GM19328 (cell line): Measurements from ENCODE around the gene GPATCH3.
"Not testable (repeated sequence)": the region's sequence is repeated elsewhere in the genome, so short reads cannot be mapped to it uniquely, and the experiment has no call there.

ENCODE experiments used
- ATAC-seq: cut with Tn5 transposase; IDR thresholded peaks from one replicate; pipeline ENCODE4 v1.9.1; 2021; ENCODE audit warnings: mild to moderate bottlenecking, moderate library complexity; ENCODE audit not compliant: unreplicated experiment

GPATCH3 gene, protein sequence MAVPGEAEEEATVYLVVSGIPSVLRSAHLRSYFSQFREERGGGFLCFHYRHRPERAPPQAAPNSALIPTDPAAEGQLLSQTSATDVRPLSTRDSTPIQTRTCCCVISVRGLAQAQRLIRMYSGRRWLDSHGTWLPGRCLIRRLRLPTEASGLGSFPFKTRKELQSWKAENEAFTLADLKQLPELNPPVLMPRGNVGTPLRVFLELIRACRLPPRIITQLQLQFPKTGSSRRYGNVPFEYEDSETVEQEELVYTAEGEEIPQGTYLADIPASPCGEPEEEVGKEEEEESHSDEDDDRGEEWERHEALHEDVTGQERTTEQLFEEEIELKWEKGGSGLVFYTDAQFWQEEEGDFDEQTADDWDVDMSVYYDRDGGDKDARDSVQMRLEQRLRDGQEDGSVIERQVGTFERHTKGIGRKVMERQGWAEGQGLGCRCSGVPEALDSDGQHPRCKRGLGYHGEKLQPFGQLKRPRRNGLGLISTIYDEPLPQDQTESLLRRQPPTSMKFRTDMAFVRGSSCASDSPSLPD

DNA sequence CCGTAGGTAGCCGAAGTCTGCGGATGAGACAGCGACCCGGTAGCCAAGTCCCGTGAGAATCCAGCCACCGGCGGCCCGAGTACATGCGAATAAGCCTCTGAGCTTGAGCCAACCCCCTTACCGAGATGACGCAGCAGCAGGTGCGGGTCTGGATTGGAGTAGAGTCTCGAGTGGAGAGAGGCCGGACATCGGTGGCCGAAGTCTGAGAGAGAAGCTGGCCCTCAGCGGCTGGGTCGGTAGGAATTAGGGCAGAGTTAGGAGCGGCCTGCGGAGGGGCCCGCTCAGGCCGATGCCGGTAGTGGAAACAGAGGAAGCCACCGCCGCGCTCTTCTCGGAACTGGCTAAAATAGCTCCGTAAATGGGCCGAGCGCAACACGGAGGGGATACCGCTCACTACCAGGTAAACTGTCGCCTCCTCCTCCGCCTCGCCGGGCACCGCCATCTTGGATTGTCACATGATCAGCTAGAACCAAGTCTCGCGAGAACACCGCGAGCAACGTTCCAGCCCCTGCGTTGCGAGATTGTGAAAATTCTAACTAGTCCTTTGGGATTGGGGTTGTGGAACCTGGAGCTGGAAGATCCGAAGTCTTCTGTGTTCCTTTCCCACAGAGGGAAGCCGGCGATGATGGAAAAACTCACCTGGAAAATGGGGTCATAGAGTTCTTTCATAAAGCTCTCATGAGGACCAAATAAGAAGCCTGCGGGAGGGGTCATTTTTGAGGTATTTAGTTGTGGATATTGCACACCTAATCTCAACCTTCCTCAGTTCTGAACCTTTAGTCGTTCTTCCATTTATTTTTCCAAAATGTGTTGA is at the start of gene GPATCH3:
Gene GPATCH3 (minus strand): TSS at position 467 of the 814 bp plus-strand sequence. CDS start 25 bp downstream, at position 442.
- no peak for ATAC-seq

DNA sequence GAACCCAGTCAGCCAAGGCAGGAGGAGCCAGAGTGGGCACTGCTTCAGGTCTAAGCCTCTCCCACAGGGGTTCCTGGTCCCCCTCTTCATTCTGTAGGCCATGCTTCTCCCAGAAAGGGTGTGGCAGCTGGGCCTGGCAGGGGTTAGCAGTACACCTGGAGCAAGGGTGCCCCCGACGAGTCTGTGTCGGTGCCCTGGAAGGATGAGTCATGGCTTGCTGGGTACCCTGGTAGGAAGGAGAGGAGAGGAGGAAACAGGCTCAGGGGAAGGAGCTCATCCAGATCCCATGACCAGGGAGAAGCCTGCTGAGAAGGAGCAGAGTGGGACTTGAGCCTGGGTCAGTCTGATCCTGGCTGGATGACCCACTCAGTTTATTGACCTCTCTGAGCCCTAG is 49.7 kb upstream of the GPATCH3 start:
- no peak for ATAC-seq

DNA sequence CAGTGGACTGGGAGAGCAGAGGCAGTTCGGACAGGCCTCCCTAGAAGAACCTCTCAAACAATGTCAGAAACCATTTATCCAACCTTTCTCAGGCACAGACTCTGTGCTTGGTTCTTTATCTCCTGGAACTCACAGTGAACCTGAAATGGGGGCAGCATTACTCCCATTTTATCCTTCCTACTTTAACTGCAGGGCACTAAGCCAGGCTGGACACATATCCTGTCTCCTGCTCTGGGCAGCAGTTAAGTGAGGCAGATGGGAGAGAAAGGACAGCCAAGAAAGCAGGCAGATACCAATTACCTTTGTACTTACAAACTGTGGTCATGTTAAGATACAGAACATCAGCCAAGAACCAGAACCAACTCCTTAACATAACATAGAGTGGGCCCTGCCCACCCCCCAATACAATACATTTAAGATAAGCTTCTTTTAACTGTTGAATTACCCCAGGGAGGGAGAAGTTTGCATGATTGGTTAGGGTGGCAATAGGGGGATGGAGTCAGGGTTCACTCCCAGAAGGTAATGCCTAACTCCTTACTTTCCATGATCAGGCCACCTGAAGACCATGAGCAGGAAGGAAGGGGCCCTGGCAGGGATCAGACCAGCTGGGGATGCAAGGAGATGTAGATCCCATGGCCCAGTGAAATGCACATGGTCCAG is 49.1 kb upstream of the GPATCH3 start:
- no peak for ATAC-seq

DNA sequence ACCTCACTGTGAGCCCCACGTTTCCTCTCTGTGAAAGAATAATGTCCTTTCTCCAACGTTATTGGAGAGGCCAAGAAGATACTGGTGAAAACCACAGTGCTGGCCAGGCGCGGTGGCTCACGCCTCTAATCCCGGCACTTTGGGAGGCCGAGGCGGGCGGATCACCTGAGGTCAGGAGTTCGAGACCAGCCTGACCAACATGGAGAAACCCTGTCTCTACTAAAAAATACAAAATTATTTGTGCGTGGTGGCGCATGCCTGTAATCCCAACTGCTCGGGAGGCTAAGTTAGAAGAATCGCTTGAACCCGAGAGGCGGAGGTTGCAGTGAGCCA is 48.4 kb upstream of the GPATCH3 start:
- ATAC-seq, result not testable (repeated sequence)

DNA sequence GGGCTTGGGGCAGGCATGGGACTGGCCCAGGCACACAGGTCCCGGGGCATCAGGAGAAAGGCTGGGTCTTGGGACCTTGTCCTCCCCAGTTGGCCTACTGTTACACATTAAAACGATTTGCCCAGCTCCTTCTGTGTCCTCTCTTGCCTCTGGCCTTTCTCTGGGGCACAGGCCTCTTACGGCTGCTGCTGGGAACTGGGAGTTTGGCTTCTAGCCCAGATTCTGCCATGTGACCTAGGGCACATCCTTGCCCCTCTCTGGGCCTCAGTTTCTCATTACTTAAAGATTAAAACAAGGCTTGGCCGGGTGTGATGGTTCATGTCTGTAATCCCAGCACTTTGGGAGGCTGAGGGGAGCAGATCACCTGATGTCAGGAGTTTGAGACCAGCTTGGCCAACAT is 46.0 kb upstream of the GPATCH3 start:
- ATAC-seq, result no peak

DNA sequence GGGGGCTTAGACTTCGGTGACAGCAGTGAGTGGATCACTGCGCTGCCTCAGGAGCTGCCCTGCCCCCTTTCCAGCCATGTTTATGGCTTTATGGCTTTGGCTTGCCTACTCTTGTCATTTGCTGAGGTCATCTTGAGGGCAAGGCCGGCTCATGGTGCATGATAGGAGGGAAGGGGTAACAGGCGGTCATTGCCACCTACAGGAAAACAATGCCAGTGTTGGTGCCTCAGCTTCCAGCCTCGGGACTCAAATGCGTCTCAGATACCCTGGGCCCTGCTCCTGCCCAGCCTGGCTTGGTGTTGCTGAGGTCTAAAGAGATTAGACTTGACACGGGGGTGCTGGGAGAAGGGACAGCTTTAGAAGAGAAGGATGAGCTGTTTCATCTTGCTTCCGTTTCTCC is 45.5 kb upstream of the GPATCH3 start:
- ATAC-seq, result no peak

DNA sequence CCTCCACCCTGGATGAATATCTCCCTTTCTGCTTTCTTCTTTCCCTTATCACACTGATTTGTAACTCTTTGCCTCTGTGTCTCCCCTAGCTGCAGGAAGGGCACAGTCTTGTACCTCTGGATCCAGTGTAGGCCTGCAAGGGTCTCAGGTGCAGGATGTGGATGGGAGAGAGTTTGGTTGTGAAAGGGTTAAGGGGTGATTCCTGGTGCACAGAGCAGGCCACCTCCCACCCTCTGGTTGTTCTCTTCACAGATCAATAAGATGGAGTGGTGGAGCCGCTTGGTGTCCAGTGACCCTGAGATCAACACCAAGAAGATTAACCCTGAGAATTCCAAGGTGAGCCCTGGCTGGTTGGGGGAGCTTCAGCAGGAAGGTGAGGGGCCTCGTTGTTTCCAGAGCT is 44.9 kb upstream of the GPATCH3 start:
- no peak for ATAC-seq

DNA sequence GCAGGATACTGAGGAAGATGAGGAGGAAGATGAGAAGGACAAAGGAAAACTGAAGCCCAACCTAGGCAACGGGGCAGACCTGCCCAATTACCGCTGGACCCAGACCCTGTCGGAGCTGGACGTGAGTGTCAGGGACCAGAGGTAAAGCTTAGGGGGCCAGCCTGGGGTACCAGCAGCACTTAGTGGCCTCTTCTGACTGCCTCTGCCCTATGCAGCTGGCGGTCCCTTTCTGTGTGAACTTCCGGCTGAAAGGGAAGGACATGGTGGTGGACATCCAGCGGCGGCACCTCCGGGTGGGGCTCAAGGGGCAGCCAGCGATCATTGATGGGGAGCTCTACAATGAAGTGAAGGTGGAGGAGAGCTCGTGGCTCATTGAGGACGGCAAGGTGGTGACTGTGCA is 42.4 kb upstream of the GPATCH3 start:
- ATAC-seq, result no peak

DNA sequence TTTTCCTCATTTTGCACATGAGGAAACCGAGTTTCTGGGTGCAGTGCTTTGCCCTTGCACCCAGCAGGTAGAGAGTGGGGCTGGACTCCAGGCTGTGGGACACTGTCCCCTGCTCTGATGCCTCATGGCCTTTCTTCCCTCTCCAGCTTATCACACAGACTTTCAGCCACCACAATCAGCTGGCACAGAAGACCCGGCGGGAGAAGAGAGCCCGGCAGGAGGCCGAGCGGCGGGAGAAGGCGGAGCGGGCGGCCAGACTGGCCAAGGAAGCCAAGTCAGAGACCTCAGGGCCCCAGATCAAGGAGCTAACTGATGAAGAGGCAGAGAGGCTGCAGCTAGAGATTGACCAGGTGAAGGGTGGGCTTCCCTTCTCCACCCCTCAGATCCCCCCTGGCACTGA is 41.0 kb upstream of the GPATCH3 start:
- ATAC-seq, result no peak

DNA sequence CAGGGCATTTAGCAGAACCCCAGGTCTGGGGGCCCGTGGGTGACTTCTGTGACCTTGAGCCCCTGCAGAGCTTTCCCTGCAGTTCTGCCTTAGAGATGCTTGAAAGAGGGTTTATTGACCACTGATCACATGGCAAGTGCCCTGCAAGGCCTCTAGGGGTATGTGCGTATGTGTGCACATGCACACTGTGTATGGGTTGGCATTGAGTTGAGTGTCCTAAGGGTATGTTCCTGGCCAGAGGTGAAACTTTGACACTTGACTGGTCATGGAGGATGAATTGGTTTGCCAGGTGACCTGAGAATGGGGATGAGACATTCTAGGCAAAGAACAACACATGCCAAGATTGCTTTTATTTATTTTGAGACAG is 38.4 kb upstream of the GPATCH3 start:
- no peak for ATAC-seq

DNA sequence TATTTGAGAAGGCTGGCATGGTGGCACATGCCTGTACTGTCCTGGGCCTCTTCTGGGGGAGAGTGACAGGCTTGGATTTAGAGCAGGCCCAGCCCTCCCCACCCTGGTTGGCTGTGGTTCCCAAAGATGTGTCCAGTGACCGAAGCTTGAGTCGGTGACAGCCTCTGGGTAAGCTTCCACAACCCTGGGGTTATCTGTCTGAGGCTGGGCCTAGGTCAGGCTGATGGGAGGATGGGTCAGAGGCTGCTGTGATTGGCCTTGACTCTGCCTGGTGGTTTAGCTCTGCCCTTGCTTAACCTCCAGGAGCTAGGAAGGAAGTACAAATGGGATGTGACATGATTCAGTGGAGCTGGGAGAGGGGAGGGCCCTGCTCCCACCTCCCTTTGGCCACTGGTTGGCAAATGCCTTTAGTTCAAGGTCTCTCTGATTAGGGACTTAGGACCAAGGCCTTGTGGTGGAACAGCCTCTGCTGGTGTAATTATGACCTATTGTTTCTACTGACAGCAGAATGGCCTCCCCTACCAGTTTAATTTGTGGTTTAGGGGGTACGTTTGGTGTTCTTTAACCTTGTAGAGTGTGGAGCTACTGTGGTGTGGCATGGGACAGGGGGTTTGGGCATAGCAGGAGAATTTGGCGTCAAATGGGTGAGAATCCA is 37.9 kb upstream of the GPATCH3 start:
- no peak for ATAC-seq

DNA sequence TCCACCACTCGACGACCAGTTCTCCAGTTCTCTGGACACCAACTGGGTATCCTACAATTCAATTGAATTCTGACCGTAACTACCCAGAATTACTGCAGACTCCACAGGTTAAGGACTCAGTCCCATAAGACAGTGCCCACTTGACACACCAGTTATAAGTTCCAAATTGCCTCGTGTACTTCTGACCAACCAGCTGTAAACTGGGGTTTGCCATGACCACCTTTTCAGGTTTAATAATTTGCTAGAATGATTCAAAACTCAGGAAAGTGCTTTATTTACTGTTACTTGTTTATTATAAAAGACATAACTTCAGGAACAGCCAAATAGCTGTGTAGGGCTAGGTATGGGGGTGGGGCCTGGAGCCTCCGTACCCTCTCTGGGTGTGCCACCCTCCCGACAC is 36.6 kb upstream of the GPATCH3 start:
- no peak for ATAC-seq

DNA sequence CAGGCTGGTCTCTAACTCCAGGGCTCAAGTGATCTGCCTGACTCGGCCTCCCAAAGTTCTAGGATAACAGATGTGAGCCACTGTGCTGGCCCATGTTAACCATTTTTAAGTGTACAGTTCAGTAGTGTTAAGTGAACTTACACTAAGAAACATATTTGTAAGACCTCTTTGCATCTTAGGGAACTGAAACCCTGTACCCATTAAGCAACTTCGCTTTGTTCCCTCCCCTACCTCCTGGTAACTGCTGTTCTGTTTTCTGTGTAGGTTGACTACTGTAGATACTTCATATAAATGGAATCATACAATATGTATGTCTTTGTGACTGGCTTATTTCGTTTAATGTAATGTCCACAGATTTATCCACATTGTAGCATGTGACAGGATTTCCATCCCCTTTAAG is 32.3 kb upstream of the GPATCH3 start:
- ATAC-seq, result no peak

DNA sequence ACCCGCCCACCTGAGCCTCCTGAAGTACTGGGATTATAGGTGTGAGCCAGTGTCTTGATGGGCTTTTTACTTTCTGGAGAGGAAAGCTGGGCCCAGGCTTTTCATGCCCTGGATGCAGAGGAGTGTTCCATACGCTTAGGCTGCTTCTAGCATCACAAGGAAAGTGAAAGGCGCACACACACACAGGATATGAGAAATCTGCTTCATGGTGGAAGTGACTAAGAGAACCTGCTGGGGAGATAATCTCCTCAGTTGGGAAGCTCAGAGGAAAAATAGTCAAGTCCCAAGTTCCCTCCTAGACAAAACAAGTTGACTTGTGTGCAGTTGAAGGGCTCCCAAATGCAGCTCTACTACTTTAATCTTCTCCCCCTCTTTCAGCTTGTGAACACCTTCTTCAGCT is 23.4 kb upstream of the GPATCH3 start:
- ATAC-seq, result no peak

DNA sequence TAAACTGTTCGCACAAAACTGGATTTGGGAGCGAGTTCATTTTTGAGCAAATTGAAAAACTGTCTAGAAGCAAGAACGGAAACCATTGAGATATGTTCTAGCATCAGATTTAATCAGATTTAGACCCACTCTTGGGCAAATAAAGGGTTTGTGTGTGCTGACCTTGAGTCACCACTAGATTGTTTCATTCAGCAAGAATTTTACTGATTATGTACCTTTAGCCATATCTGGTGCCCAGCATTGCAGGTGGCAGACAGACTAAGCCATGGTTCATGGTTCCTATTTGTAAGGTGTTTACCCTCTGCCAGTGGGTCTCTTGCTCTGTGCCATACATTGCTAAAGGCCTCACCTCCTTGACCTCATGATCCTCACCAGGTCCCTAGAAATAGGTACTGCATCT is 22.6 kb upstream of the GPATCH3 start:
- ATAC-seq, result no peak

DNA sequence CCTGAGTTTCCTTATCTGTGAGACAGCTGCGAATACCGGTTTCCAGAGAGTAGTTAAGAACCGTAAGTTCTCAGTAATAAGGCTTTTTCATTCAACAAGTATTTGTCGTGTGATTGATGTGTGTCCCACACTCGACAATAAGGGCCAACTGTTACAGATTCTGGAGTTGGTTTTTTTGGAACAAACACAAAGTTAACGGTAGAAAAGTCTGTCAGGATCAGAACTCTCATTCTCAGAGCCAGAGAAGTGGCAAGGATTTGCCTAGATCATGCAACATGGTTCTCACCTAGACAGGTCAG is 22.1 kb upstream of the GPATCH3 start:
- ATAC-seq, result no peak

DNA sequence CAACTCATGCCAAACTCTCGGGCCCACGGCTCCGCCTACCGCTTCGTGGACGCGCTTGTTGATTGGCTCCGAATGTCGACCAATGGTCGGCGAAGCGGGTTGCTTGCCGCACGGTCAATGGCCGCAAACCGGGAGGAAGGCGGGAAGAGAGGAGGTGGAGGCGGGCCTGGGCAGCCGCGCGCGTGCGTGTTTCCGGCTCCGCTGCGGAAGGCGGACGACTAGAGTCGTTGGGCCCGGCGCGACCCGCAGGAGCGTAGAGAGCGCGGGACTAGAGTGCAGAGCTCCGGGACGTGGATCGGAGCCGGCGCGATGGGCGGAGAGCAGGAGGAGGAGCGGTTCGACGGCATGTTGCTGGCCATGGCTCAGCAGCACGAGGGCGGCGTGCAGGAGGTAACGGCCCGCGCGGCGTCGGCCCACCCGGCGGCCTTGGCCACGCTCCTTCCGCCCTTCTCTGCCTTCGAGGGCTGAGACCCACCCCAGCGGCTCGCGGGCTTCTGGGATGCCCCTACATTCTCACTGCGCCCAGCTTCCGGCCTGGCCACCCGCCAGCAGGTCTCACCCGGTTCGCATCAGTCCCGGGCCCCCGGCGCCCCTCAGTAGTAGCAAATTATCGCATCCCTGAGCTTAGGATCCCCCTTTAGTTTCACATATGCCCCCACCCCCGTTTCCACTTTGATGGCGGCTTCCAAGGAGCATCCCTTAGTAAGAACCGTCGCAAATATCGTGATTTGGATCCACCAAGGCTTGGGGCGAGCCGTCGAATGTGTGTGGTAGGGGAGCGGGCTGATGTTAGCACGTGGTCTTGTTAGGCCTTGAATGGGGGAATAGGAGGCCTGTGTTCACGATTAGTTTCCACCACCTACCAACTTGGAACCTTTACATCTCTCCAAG is 21.5 kb upstream of the GPATCH3 start, which contains the start of gene NUDC:
Gene NUDC (plus strand): TSS at position 204 of the 891 bp plus-strand sequence. CDS start 106 bp downstream, at position 310.
- ATAC-seq, result peak; percentile 92

DNA sequence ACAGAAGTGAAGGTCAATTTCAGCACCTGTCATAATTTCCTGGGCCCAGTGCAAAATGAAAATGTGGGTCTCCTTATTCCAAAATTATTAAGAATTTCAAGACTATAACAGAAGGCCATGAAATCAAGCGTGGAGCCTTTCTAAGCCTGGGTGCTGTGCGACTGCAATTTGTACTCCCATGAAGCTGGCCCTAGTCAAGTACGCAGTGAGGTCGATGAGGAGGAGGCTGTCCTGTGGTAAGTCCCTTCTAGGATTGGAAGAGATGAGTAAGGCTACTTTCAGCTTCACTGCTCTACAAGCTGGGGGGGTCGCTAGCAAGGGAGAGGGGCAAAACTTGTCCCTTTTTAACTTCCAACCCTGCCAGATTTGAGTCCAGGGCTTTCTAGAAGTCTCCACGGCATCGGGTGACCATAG is 20.9 kb upstream of the GPATCH3 start:
- peak; percentile 7 for ATAC-seq

DNA sequence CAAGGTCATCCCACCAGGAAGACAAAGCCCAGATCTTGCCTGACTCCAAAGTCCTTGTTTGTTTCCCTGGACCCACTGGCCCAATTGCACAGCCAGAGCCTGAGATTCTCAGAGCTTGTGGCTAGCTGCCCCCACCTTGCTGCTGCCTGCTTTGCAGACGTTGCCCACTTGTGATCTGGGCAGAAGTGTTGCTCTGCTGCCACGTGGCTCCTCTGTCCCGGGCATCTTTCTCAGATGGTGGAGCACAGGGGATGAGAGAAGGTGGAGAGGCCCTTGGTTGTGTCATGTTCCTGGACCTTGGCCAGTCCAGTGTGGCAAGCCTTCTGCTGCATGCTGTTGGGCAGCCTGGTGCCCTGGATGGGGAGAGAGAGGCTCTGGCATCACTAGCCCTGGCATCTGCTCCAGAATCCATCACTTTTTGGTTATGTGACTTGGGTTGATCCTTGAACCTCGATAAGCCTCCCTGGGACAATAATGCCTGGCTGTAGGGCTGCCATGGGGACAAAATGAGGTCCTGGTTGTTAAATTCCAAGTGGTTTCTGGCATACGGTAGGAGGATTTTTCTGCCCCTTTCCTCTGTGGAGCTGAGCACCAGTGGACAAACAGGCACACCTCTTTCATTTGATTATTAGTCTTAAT is 15.1 kb upstream of the GPATCH3 start:
- no peak for ATAC-seq
